ENCODE measurements around the gene PLPP6.

PLPP6 gene

GRCh38 chr9:4686112-4686511 lies 24.0 kb downstream of the PLPP6 start:
- DNase-seq: no peak
- in situ Hi-C loops (cut with HindIII; ENCODE audit: low pct_ligation_motif_present, low pct_unique_long_range_greater_than_20kb, low sequenced_read_pairs): no loop called here

DNA sequence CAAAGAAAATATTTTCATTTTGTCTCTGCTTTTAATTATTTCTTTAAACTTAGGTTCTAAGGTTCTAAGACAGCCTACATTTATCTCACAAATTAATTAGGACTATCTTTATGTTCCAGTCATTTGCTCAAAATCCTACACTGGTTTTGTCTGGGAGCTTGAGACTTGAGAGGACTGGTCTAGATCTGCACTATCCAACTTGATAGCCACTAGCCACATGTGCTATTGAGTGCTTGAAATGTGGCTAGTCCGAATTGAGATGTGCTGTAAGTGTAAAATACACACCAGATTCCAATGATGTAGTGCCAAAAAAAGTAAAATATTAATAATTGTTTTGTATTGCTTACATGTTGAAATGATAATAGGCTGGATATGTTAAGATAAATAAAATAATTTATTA lies 24.5 kb downstream of the PLPP6 start:
- no peak for DNase-seq
- in situ Hi-C loops (cut with HindIII; ENCODE audit: low pct_ligation_motif_present, low pct_unique_long_range_greater_than_20kb, low sequenced_read_pairs): no loop called here

DNA sequence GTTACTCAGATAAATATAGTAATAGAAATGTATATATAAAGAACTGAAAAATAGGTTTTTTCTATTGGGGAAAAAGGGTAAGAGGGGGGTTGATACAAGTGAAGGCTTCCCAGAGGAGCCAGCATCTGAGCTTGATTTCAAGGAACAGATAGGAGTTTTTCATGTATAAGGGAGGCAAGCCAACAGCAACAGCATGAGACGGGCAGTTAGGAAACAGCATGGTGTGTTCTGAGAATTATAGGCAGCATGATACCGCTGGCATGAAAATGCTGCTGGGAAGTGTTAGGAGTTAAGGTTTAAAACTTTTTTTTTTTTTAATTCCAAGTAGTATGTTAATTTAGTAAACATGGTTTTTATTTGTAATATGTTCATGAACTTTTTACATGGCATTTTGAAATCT lies 26.9 kb downstream of the PLPP6 start:
- DNase-seq: no peak
- in situ Hi-C loops (cut with HindIII; ENCODE audit: low pct_ligation_motif_present, low pct_unique_long_range_greater_than_20kb, low sequenced_read_pairs): no loop called here

- in situ Hi-C loops (cut with HindIII; ENCODE audit: low pct_ligation_motif_present, low pct_unique_long_range_greater_than_20kb, low sequenced_read_pairs): no loop called here
- DNase-seq: no peak
Observed at GRCh38 chr9:4689687-4690104, 27.6 kb downstream of the PLPP6 start.

GRCh38 chr9:4690144-4690543 lies 28.1 kb downstream of the PLPP6 start:
- in situ Hi-C loops (cut with HindIII; ENCODE audit: low pct_ligation_motif_present, low pct_unique_long_range_greater_than_20kb, low sequenced_read_pairs): no loop called here
- no peak for DNase-seq

DNA sequence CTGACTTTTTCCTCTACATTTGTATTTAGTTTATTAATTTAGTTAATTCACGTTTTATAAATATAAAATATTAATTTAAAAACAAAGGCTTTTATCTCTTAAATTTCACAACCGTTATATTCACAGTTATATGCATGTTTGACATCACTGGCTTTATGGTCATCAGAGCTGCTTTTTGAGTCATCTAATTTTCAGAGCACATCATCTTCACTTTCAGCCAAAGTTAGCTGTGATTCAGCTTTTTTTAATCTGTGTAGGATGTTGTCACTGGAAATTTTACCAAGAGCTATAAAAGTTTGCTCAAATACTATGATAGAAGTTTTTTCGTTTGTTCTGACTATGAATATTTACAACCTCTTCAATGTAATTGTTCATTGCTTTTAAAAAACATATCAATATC lies 29.7 kb downstream of the PLPP6 start:
- in situ Hi-C loops (cut with HindIII; ENCODE audit: low pct_ligation_motif_present, low pct_unique_long_range_greater_than_20kb, low sequenced_read_pairs): no loop called here

GRCh38 chr9:4700091-4700490 lies 38.0 kb downstream of the PLPP6 start:
- DNase-seq: no peak
- in situ Hi-C loops (cut with HindIII; ENCODE audit: low pct_ligation_motif_present, low pct_unique_long_range_greater_than_20kb, low sequenced_read_pairs): no loop called here

More for the DNA sequence above, 29.7 kb downstream of the PLPP6 start:
- no peak for DNase-seq

DNA sequence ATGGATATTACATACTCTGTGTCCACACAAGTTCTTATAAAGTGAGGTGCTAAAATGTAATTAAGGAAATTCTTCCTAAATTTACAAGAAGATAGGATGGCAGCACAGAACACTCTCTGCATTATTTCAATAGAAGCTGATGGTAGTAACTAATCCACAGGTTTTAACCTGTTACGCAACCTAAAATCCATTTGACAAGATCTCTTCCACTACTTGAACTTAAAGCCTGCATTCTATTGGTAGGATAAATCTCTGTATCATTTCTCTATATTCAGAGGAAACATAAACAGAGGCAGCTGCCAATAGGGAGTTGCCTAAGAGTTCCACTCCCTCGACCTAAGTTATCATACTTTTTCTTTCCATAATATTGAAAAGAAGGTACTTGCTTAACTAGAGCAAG lies 38.8 kb downstream of the PLPP6 start:
- in situ Hi-C loops (cut with HindIII; ENCODE audit: low pct_ligation_motif_present, low pct_unique_long_range_greater_than_20kb, low sequenced_read_pairs): no loop called here
- no peak for DNase-seq

GRCh38 chr9:4701526-4701925 lies 39.4 kb downstream of the PLPP6 start:
- no peak for DNase-seq
- in situ Hi-C loops (cut with HindIII; ENCODE audit: low pct_ligation_motif_present, low pct_unique_long_range_greater_than_20kb, low sequenced_read_pairs): no loop called here

DNA sequence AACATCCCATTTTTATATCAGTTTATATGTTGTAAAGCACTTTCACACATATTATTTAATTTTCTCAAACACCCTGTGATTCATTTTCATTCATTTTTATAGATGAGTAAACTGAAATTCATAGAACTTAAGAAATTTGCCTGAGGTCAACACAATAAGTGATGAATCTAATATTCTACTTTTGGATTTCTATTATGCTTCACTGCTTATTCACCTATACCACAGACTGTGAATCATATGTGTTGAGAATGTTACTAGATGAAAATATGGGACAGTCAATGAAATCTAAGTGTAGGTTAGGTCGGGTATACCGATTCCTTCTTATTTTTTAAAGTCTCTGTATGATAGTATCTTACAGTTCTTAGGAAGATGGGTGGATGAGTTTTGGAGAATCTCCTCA lies 42.0 kb downstream of the PLPP6 start:
- no peak for DNase-seq
- in situ Hi-C loops (cut with HindIII; ENCODE audit: low pct_ligation_motif_present, low pct_unique_long_range_greater_than_20kb, low sequenced_read_pairs): no loop called here

GRCh38 chr9:4706021-4706420 lies 43.9 kb downstream of the PLPP6 start:
- DNase-seq: no peak
- in situ Hi-C loops (cut with HindIII; ENCODE audit: low pct_ligation_motif_present, low pct_unique_long_range_greater_than_20kb, low sequenced_read_pairs): no loop called here

GRCh38 chr9:4706971-4707622 lies 45.0 kb downstream of the PLPP6 start:
- no peak for DNase-seq
- in situ Hi-C loops (cut with HindIII; ENCODE audit: low pct_ligation_motif_present, low pct_unique_long_range_greater_than_20kb, low sequenced_read_pairs): no loop called here

GRCh38 chr9:4709380-4709779 lies 47.3 kb downstream of the PLPP6 start:
- in situ Hi-C loops (cut with HindIII; ENCODE audit: low pct_ligation_motif_present, low pct_unique_long_range_greater_than_20kb, low sequenced_read_pairs): no loop called here
- DNase-seq: no peak

DNA sequence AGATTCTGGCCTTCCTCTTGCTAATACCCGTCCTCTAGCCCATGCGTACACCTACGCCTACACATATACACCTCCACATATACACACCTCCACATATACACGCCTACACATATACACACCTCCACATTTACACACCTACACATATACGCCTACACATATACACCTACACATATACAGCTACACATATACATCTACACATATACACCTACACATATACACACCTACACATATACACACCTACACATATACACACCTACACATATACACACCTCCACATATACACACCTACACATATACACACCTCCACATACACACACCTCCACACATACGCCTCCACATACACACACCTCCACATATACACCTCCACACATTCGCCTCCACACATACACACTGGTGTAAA lies 51.8 kb downstream of the PLPP6 start:
- DNase-seq: no peak
- in situ Hi-C loops (cut with HindIII; ENCODE audit: low pct_ligation_motif_present, low pct_unique_long_range_greater_than_20kb, low sequenced_read_pairs): no loop called here

DNA sequence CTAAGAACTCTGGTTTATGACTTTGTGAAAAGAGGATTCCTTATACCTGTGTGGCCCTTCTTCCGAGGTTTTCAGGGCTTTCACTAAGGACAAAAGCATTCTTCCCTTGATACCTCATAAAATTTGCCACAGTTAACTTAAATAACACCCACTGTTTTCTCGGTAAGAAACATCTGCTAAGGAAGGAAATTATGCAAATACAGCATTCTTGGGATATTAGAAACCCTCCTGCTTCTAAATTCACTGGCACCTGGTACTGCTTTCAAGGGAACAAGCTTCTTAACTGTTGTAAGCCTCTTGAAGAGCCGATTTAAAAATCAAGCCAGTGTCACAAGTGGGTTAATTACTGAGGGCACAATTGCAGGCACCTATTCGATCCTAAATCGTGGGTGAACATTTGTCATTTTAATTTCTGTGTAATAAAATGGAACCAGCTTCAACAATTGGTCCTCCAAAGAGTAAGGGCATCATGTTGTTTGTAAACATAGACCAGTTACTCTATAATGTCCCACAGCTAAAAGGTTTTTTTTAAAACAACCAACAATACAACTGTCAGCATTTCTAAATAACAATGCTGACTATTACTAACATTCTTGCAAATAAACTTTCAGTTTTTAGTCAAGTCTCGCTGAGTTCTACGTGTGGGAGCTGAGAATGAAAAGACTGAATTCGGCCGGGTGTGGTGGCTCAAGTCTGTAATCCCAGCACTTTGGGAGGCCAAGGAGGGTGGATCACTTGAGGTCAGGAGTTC lies 52.3 kb downstream of the PLPP6 start:
- in situ Hi-C loops (cut with HindIII; ENCODE audit: low pct_ligation_motif_present, low pct_unique_long_range_greater_than_20kb, low sequenced_read_pairs): no loop called here

More for the DNA sequence above, 52.3 kb downstream of the PLPP6 start:
- DNase-seq: no peak
